HCEC 1CT (cell line): ENCODE results near the gene CNTLN.
A peak's percentile ranks its signal among the peaks of the same experiment; 100 is the strongest.
"Not testable (repeated sequence)": the region's sequence is repeated elsewhere in the genome, so short reads cannot be mapped to it uniquely, and the experiment has no call there.

Experiments used
- DNase-seq: peaks from one replicate; pipeline ENCODE4 v3.0.0-alpha.2; 2017

CNTLN gene

DNA sequence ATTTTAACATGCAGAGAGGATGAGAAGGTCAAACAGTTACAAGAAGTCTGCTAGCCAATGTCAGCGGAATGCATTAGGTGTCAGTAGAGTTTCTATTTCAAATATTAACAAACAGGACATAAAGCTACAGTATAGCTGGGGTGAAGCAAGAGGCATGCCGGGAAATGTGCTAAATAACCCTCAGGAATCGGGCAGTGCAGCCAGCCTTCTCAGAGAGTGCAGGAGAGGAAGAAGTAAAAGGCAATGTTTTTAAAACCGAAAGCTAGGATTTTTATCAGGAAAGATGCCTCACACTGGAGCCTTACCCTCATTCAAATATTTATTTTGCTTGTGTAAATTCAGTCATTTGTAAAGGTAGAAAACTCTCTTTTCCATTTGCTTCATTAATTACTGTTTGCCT lies 384.9 kb downstream of the CNTLN start:
- DNase-seq: peak; percentile 39

DNA sequence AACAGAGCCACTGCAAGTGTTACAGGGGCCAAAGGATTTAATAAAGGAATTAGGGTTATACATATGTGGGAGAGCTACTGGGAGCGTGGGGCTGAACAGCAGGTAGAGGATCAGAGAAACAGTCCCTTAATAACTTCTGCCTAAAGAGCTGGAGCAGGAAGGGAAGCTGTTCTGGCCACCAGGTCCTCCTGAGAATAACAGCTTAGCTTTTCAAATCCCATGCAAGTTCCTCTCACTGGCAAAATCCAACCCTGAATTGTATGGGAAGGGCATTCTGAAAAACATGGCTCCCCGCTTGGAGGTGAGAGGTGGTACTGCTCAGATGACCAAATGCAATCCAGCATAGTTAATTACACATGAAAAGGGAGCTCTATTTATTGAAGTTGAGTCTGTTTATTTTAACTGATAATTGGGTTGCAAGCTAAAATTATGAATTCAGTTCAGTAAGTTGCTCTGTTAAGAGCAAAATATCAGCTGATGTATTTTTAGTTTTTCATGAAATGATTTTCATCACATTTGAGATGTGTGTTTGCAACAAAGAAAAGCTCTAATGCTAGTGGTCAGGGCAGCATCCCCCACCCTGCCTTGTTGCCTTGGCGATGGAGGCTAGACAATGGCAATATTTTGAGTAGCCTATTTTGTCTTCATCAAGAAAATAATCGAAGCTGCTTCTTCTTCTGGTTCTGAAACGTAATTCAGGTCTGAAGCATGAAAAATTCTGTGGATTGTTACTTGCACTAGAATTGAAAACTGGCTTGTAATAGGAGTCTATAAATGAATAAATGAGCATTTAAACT lies 385.6 kb downstream of the CNTLN start:
- no peak for DNase-seq

GRCh38 chr9:17521100-17521855 lies 386.4 kb downstream of the CNTLN start:
- no peak for DNase-seq

DNA sequence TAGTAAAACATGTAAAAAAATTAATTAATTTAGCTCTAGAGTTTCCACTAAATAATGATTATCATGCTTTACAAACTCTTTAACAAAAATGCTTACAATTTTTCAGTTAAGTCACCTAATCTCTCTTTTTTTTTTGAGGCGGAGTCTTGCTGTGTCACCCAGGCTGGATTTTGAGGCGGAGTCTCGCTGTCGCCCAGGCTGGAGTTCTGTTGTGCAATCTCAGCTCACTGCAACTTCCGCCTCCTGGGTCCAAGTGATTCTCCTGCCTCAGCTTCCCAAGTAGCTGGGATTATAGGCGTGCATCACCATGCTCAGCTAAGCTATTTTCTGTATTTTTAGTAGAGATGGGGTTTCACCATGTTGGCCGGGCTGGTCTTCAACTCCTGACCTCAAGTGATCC lies 391.9 kb downstream of the CNTLN start:
- not testable (repeated sequence) for DNase-seq

DNA sequence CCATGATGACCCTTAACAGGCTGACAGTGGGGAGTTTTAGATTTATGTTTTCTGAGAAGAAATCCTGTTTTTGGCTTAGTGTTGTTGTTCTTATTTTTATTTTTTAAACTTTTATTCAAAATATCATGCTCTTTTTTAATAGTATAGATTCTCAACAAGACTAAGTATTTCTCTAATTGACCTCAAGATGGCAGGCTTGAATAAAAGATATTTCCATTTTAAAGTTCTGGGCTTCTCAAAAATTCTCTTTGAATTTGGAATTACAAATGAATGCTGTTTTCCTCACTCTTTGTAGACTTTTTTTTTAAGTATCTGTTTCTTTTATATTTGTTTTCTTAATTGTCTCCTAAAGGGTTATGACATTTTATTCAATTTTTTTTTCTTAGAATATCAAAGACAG lies 394.0 kb downstream of the CNTLN start:
- DNase-seq: peak; percentile 11

- DNase-seq: peak; percentile 35
Observed at GRCh38 chr9:17531642-17532254, 396.9 kb downstream of the CNTLN start.

- no peak for DNase-seq
Observed at GRCh38 chr9:17532461-17532860, 397.6 kb downstream of the CNTLN start.

DNA sequence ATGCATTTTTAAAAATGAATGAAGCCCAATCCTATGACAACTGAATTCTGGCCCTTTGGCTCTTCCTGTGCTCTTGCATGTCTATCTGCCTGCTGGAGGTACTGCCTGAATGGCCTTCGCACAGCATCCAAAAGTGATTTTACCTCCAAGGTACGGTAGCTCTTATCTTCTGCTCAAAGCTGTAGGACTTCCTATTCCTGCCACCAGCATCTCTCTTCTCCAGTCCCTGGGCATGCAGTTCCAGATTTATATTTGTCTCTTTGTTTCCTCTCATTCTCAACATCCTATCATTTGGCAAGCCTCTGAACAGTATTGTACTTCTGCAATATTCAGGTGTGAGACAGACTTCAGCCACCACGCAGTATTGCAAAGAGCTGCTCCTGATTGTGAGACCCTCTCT lies 400.3 kb downstream of the CNTLN start:
- no peak for DNase-seq

- no peak for DNase-seq
Observed at GRCh38 chr9:17536027-17536426, 401.2 kb downstream of the CNTLN start.

DNA sequence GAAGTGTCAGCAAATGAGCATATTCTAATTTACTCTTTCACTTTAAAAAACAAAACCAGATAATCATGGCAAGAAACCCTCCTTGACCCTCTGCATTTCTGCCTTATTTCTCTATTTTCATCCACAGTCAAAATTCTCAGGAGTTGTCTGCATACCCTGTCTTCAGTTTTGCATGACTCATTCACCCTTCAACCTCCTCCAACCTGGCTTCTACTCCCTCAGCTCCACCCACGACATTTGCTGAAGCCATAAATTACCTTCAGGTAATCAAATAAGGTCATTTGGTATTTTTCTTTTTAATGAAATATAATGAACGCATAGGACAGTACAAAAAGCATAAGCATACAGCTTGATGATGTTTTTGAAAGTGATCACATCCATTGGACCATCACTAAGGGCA lies 416.2 kb downstream of the CNTLN start:
- no peak for DNase-seq
